ENCODE data around the gene PKMYT1. TPM values are rescaled to one million over a fixed set of nuclear protein-coding genes. Genes with fewer than 3 reads are reported as not detected.
A peak's percentile ranks its signal among the peaks of the same experiment; 100 is the strongest.

Gene PKMYT1
- total RNA-seq, 1 experiment from 2014 or later, result 34.7 TPM

DNA sequence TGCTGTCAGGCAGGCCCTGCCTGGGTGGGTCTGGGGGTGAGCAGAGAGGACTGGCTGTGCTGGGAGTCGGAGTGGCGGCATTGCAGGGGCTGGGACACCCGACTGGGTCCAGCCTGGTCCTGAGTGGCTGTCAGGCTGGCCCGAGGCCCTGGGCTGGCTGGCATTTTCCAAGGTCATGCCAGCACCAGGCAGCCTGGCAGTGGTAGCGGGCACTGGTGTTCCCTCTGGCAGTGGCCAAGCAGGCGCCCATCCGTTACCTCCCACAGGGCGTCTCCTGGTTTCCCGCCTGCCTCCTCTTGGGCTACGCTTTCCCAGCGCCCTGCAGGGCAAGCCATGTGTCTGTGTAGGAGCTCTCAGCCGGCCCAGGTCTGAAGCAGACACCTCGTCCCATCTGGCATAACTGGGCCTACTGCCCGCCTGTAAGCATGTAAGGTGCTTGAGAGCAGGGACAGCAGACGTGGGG is 5.7 kb upstream of the PKMYT1 start:
- CTCF ChIA-PET, result interaction anchor here (0.7 kb wide), 3 partner anchors 9 to 846 kb away, joined by 4 read pairs; no protein-coding TSS in a partner anchor
- Mint-ChIP-seq H3K27ac (ENCODE audit: low read depth, unreplicated experiment) (no peak overlapping the region), H3K4me1 (ENCODE audit: insufficient read depth, unreplicated experiment) (peaks cover 6% of the 10 kb centered on the region), H3K36me3 (ENCODE audit: insufficient read depth, unreplicated experiment) (peaks cover 3% of the 10 kb centered on the region), H3K9me3 (ENCODE audit: unreplicated experiment) (no peaks in the 10 kb centered on the region), H3K27me3 (ENCODE audit: insufficient read depth, unreplicated experiment) (no peaks in the 10 kb centered on the region), H3K4me3 (ENCODE audit: unreplicated experiment) (no peak overlapping the region)
- BruUV-seq (replicated peaks), result no TSS peak
- POLR2A ChIA-PET, result no interaction called here
- DNase-seq (ENCODE audit: unreplicated experiment), result no peak
- TF ChIP-seq, protein P1, sequence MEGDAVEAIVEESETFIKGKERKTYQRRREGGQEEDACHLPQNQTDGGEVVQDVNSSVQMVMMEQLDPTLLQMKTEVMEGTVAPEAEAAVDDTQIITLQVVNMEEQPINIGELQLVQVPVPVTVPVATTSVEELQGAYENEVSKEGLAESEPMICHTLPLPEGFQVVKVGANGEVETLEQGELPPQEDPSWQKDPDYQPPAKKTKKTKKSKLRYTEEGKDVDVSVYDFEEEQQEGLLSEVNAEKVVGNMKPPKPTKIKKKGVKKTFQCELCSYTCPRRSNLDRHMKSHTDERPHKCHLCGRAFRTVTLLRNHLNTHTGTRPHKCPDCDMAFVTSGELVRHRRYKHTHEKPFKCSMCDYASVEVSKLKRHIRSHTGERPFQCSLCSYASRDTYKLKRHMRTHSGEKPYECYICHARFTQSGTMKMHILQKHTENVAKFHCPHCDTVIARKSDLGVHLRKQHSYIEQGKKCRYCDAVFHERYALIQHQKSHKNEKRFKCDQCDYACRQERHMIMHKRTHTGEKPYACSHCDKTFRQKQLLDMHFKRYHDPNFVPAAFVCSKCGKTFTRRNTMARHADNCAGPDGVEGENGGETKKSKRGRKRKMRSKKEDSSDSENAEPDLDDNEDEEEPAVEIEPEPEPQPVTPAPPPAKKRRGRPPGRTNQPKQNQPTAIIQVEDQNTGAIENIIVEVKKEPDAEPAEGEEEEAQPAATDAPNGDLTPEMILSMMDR (IDR thresholded peaks at IDR 0.05; ENCODE audit: unreplicated experiment), result no peak
- intact Hi-C loops (cut with micrococcal nuclease), result no loop called here

- no TSS peak for BruUV-seq (replicated peaks)
- intact Hi-C loops (cut with micrococcal nuclease), result no loop called here
- Mint-ChIP-seq H3K4me1 (ENCODE audit: insufficient read depth, unreplicated experiment) (peaks cover 6% of the 10 kb centered on the region), H3K27ac (ENCODE audit: low read depth, unreplicated experiment) (no peak overlapping the region), H3K9me3 (ENCODE audit: unreplicated experiment) (no peaks in the 10 kb centered on the region), H3K27me3 (ENCODE audit: insufficient read depth, unreplicated experiment) (no peaks in the 10 kb centered on the region), H3K4me3 (ENCODE audit: unreplicated experiment) (no peak overlapping the region), H3K36me3 (ENCODE audit: insufficient read depth, unreplicated experiment) (peaks cover 5% of the 10 kb centered on the region)
- CTCF ChIA-PET, result interaction anchor here (0.6 to 1.3 kb wide), 4 partner anchors 38 to 845 kb away, joined by 3 to 4 read pairs (median 4); partner anchors contain the start of gene HCFC1R1
- POLR2A ChIA-PET, result no interaction called here
- DNase-seq (ENCODE audit: unreplicated experiment), result no peak
- TF ChIP-seq, protein P1 (IDR thresholded peaks at IDR 0.05; ENCODE audit: unreplicated experiment), result no peak
Observed at GRCh38 chr16:2985462-2985861, 5.2 kb upstream of the PKMYT1 start.

DNA sequence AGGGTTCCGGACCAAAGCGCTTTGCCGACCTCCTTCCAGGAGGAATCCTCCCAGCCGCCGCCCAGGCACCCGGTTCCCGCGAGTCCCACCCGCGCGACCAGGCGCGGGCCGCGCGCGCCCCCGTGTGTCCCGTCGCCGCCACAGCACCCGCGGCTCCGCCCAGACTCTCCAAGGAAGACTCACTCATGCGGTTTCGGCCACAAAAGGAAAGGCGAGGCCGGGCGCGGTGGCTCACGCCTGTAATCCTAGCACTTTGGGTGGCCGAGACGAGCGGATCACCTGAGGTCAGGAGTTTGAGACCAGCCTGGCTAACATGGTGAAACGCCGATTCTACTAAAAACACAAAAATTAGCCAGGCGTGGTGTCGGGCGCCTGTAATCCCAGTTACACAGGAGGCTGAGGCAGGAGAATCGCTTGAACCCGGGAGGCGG is 3.5 kb upstream of the PKMYT1 start:
- Mint-ChIP-seq H3K27ac (ENCODE audit: low read depth, unreplicated experiment) (no peak overlapping the region), H3K4me3 (ENCODE audit: unreplicated experiment) (peak overlapping the region; percentile 16), H3K36me3 (ENCODE audit: insufficient read depth, unreplicated experiment) (peaks cover 5% of the 10 kb centered on the region), H3K27me3 (ENCODE audit: insufficient read depth, unreplicated experiment) (no peaks in the 10 kb centered on the region), H3K9me3 (ENCODE audit: unreplicated experiment) (no peaks in the 10 kb centered on the region), H3K4me1 (ENCODE audit: insufficient read depth, unreplicated experiment) (peaks cover 6% of the 10 kb centered on the region)
- TF ChIP-seq, protein P1 (IDR thresholded peaks at IDR 0.05; ENCODE audit: unreplicated experiment), result peak; percentile 96
- no TSS peak for BruUV-seq (replicated peaks)
- peak; percentile 84 for DNase-seq (ENCODE audit: unreplicated experiment)
- CTCF ChIA-PET, result interaction anchor here (0.5 to 1.4 kb wide), 3 partner anchors 10 to 1155 kb away, joined by 3 to 5 read pairs (median 3); no protein-coding TSS in a partner anchor
- intact Hi-C loops (cut with micrococcal nuclease), result loop anchor here (1.0 to 5.0 kb wide), 2 partner anchors 37 to 56 kb away; partner anchors contain the start of gene TNFRSF12A
- POLR2A ChIA-PET, result no interaction called here

GRCh38 chr16:2982402-2982801 is 2.2 kb upstream of the PKMYT1 start:
- intact Hi-C loops (cut with micrococcal nuclease), result loop anchor here (5.0 kb wide), 1 partner anchor 55 kb away; no protein-coding TSS in a partner anchor
- no peaks in the 10 kb centered on the region for H3K27me3 Mint-ChIP-seq (ENCODE audit: insufficient read depth, unreplicated experiment)
- no TSS peak for BruUV-seq (replicated peaks)
- H3K27ac Mint-ChIP-seq (ENCODE audit: low read depth, unreplicated experiment), result no peak overlapping the region
- peaks cover 6% of the 10 kb centered on the region for H3K4me1 Mint-ChIP-seq (ENCODE audit: insufficient read depth, unreplicated experiment)
- no peak overlapping the region for H3K4me3 Mint-ChIP-seq (ENCODE audit: unreplicated experiment)
- no peaks in the 10 kb centered on the region for H3K9me3 Mint-ChIP-seq (ENCODE audit: unreplicated experiment)
- ChIA-PET POLR2A (interaction anchor here (0.7 to 2.5 kb wide), 5 partner anchors 11 to 1655 kb away, joined by 3 to 17 read pairs (median 4); partner anchors contain the start of genes PAQR4 and TNFRSF12A), CTCF (interaction anchor here (0.6 to 1.3 kb wide), 6 partner anchors 12 to 536 kb away, joined by 3 to 5 read pairs (median 4); partner anchors contain the start of gene PAQR4)
- peaks cover 5% of the 10 kb centered on the region for H3K36me3 Mint-ChIP-seq (ENCODE audit: insufficient read depth, unreplicated experiment)
- TF ChIP-seq, protein P1 (IDR thresholded peaks at IDR 0.05; ENCODE audit: unreplicated experiment), result no peak
- no peak for DNase-seq (ENCODE audit: unreplicated experiment)
